Measurements from ENCODE around the gene HLCS.
A peak's percentile ranks its signal among the peaks of the same experiment; 100 is the strongest.
"Not testable (repeated sequence)": the region's sequence is repeated elsewhere in the genome, so short reads cannot be mapped to it uniquely, and the experiment has no call there.

HLCS gene

DNA sequence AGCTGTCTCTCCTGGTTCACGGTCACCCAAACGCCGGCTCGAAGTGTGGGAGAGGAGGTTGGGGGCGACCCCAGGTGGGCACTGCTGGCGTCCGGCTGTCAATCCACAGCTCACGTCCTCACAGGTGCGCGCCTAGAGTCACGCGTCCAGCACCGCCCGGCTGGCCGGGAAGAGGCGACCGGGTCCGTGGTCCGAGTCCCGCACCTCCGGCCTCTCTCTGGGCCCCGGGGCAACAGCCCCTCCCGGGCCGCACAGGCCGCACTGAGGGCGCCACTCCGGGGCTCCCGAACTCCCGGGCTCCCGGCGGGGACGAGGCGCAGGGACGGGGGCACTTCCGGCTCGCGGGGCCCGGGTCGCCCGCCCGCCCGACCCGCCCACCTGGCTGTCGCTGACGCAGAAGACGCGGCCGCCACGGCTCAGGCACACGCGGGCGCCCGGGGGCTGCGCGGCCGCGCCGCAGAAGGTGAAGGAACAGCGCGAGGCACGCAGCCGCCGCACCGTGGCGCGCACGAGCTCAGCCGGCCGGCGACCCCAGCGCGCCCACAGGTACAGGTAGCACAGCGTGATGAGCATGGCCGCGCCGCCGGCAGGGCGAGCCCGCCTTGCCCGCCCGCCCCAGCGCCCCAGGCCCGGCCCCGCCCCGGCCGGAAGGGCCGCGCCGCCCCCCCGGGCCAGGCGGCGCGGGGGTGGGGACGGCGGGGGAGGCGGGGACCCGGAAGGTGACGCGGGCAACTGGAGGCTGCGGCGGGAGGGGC lies at the start of gene HLCS:
Gene HLCS, minus strand, starts transcription at position 604 of the 755 bp plus-strand sequence. Its CDS starts 31 bp downstream, at position 573.
- DNase-seq = peak; percentile 32 to 82

DNA sequence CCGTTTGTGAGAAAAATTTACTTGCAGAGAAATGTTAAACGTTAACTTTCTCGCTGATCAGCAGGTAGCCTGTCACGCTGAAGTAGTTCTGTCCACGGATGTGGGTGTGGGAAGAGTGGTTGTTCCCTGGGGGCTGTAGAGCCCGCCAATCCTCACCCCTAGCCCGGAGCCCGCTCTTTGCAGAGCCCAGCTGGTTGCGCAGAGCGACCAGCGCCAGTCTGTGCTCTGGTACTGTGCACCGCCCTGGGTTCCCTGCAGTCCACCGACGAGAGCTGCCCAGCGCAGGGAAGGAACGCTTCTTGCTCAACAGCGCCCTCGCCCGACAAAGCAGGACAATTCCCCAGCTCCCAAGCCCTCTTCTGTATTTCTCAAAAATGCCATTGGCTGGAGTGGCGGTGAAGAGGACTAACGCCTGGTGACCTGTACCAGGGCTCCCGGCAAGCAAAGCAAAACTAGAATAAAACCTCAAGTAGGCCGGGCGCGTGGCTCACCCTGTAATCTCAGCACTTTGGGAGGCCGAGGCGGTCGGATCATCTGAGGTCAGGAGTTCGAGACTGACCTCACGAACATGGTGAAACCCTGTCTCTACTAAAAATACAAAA lies 43.4 kb upstream of the HLCS start:
- DNase-seq = peak; percentile 91 to 95

DNA sequence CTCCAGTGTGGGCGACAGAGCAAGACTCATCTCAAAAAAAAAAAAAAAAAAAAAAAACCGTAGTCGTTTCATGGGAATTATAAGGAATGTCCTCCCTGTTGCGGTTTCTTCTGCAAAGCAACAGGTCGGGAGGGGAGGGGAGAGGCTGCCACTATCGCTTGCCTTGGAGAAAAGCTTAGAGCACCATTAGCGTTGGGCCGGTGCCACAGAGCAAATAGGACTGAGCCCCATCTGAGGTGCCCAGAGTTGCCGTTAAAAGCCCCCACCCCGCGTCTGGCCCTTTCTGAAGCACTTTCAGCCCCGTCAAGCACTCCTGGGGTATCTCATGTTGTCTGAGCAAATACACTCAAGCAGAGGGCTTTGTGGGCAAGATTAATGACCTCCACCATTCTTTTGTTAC lies 42.3 kb upstream of the HLCS start:
- peak; percentile 98 to 99 for DNase-seq

DNA sequence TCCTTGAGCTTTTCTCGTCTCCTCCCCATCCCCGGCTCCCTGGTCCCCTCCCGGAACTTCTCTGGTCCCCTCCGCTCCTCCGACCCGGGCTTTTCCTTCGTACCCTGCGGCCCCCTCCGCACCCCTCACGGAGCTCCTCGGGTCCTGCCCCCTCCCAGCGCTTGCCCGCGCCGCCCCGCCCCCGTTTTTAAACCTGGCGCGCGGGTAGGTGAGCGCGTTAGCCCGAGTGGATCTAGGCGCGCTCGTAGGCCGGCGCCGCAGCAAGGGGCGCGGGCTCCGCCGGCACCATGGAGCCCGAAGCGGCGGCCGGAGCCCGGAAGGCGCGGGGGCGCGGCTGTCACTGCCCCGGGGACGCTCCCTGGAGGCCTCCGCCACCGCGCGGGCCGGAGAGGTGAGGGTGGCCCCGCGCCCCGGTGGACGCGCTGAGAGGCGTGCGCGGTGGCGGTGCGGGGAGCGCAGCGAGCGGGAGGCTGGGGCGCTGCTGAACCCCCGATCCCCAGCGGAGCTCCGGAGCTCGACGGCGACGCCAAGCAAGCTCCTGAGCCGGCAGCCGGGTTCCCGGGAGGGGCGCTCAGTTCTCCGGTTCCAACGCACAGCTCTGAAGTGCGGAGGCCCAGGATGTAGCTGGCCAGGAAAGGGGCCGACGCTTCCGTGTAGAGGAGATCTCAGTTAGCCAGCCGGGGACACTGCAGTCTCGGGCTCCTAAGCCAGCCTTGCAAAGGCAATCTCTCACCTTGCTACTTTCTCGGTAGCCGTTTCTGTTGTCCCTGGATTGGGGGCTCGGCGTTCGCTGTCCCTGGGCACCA lies 40.2 kb upstream of the HLCS start, which contains the start of gene RIPPLY3:
Gene RIPPLY3, plus strand, starts transcription at position 217 of the 806 bp plus-strand sequence. Its CDS starts 71 bp downstream, at position 288.
- no peak for DNase-seq

DNA sequence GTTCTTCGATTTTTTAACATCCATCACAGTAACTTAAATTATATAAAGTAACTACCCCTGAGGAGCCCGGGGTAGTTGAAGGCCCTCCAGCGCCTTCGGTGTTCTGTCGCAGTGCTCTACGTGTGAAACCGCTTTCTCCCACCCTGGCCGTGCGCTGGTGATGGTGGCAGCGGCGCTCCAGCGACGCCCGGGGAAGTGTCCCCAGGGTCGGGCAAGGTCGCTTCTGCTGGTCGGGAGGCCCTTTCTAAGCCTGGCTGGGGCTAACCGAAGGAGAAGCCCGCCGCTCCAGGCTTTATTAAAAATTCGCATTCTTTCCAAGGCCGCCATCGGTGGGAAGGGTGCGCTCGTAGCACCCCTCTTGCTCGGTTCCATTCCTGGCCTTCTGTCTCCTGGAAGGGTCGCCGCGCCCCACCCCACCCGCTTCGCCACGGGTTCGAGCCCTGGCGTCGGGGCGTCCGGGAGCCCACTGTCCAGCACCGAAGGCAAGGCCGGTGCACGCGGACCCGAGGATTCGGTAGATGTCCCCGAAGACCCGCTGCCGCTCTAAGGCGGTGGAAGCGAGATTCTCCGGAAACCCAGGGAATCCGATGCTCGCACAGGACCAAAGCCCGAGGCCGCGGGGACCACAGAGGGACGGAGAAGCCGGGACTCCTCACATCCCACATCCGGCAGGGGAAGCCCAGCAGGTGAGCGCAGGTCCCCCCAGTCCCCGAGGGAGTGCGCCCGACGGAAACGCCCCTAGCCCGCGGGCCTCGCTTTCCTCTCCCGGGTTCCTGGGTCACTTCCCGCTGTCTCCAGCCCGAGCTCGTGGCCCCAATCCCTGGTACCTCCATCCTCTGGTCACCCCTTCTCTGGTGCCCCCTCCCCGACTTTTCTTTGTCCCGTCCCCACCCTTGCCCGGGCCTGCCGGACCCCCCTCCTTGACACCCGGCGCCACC lies 39.3 kb upstream of the HLCS start:
- no peak for DNase-seq

DNA sequence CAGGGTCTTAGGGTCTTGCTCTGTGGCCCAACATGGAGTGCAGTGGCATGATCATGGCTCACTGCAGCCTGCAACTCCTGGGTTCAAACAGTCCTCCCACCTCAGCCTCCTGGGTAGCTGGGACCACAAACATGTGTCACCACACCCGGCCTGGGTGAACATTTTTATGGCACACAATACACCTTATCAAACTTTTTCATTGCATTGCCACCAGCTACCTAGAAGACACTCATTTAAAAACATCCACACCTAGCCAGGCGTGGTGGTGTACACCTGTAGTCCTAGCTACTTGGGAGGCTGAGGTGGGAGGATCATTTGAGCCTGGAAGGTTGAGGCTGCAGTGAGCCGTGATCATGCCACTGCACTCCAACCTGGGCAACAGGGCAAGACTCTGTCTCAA lies 37.4 kb upstream of the HLCS start:
- DNase-seq = not testable (repeated sequence)

DNA sequence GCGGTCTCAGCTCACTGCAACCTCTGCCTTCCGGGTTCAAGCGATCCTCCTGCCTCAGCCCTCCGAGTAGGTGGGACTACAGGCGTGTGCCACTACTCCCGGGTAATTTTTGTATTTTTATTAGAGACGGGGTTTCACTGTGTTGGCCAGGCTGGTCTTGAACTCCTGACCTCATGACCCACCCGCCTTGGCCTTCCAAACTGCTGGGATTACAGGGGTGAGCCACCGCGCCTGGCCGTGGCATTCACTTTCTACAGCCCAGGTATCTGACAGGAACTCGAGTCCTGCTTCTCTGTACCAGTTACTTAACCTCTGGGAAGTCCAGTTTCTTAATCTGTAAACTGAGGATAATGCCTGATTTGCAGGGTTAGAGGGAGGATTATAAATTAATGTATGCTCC lies 36.4 kb upstream of the HLCS start:
- DNase-seq = not testable (repeated sequence)

DNA sequence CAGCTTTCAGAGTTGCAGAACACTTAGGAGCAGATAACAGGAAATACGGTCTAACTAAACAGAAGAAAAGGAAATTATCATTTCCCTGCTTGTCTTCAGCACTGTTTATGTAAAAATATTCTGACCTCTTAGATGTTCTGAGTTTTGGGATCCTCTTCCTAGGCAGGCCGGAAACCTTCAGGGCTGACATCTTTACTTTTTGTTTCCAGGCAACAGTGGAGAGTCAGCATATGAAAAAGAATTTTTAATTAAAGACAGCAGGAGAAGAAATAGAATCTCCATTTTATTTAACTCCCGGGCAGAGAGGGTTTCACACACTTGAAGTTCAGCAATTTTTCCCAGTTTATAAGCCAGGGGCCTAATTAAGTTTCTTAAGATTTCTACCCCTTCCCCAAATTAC lies 35.0 kb upstream of the HLCS start:
- no peak for DNase-seq

DNA sequence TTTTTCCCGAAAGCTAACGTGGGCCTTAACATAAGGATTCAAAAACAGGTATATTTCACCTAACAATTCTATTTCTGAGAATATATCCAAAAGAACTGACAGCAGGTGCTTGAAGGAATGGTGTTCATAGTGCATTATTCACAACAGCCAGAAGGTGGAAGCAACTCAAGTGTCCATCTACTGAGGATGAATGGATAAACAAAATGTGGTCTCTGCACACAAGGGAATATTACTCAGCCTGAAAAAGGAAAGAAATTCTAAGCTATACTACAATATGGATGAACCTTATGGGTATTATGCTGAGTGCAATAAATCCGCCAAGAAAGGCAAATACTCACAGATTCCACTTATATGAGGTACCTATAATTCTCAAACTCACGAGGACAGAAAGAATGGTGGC lies 33.9 kb upstream of the HLCS start:
- no peak for DNase-seq

DNA sequence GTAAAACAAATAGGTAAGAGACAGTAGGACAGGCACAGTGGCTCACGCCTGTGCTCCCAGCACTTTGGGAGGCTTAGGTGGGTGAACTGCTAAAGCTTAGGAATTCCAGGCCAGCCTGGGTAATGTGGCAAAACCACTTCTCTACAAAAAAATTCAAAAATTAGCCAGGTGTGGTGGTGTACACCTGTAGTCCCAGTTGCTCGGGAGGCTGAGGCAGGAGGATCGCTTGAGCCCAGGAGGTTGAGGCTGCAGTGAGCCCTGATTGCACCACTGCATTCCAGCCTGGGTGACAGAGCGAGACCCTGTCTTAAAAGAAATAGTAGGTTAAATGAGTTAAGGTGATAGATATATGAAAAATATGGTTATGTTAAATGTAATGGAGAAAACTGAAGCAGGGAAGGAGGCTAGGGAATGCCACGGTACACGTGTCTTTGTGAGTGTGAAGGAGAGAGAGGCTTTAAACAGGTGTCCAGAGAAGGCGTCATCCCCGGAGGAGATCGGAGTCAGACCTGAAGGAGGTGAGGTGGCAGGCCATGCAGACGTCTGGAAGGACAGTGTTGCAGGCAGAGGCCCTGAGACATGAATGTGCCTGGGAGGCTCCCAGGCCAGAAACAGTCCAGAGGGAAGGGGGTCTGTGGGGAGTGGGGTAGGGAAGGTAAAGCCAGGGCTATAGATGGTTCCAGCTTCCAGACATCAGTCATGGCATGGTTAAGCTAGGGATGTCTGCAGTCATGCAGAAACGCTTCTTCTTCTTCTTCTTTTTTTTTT lies 32.8 kb upstream of the HLCS start:
- DNase-seq = no peak

DNA sequence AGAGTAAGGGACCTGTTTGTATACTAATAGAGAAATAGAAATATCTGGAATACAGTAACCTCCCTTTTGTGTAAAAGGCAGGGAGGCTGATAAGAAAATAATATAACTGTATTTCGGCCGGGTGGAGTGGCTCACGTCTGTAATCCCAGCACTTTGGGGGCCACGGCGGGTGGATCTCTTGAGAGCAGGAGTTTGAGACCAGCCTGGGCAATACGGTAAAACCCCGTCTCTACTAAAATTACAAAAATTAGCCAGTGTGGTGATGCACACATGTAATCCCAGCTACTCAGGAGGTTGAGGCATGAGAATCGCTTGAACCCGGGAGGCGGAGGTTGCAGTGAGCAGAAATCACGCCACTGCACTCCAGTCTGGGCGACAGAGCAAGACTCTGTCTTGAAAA lies 28.8 kb upstream of the HLCS start:
- DNase-seq = not testable (repeated sequence)

DNA sequence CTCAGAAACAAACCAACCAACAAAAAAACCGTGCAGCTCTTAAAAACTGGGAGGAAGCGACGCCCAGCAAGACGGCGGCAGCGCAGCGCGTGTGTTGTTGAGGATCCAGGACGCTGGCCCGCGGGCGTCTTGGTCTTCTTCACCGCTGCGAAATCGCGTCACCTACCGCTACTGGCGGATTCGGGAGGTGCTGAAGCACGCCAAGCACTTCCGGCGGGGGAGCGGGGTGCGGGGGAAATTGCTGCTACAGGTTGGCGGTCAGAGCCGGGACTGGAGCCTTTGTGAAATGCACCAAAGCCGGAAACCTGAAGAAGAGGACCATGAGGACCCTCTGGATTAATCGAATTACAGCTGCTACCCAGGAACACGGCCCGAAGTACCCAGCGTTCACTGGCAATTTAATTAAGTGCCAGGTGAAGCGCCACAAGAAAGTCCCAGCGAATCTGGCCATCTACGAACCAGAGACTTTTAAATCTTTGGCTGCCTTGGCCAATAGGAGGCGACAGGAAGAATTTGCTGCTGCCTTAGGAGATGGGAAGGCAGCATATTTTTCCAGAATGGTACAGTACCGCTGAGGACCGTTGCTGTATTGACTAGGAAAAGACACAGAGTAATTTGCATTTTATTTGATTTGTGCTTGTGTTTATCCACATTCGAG lies 28.2 kb upstream of the HLCS start:
- no peak for DNase-seq

DNA sequence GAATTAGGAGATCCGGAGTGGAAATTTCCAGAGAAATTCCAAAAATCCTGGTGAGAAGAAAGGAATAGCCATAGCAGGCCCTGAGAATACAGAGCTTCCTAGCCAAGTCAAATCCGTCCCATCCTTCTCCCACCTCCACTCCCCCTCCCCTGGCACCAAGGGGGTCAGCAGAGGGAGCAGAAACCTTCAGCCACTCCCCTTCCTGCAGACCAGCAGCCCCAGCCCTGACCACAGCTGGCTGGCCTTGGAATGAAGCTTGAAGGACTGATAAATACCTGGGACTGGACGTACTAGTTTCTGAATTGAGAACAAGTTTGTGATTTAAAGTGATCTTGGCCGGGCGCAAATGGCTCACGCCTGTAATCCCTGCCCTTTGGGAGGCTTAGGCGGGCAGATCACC lies 26.2 kb upstream of the HLCS start:
- no peak for DNase-seq

DNA sequence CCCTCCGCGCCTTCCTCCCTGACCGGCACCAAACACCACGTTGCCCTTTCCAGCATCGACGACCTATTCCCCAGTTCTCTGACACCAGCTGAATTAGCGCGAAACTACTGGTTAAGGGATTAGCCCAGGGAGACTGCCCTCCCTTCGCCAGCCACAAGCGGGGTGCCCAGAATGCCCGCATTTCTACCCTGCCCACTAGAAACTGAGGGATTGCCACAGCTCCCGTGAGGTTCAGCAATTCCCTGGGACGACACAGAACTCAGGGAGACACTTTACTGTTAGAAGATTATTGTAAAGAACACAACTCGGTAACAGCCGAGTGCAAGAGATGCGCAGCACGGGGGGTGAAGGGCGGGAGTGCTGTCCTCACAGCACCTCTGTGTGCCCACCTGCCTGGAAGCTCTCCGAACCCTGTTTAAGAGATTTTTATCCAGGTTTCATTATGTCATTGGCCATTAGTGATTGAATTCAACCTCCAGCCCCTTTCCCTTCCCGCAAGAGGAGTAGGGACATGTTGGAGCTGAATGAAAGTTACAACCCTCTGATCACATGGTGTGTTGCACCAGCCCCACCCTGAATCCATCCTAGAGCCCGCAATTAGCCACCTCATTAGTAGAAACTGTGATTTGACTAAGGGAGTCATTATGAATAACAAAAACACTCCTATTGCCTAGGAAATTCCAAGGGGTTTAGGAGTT lies 24.2 kb upstream of the HLCS start:
- DNase-seq = peak in 1 of 2 experiments; percentile 20

DNA sequence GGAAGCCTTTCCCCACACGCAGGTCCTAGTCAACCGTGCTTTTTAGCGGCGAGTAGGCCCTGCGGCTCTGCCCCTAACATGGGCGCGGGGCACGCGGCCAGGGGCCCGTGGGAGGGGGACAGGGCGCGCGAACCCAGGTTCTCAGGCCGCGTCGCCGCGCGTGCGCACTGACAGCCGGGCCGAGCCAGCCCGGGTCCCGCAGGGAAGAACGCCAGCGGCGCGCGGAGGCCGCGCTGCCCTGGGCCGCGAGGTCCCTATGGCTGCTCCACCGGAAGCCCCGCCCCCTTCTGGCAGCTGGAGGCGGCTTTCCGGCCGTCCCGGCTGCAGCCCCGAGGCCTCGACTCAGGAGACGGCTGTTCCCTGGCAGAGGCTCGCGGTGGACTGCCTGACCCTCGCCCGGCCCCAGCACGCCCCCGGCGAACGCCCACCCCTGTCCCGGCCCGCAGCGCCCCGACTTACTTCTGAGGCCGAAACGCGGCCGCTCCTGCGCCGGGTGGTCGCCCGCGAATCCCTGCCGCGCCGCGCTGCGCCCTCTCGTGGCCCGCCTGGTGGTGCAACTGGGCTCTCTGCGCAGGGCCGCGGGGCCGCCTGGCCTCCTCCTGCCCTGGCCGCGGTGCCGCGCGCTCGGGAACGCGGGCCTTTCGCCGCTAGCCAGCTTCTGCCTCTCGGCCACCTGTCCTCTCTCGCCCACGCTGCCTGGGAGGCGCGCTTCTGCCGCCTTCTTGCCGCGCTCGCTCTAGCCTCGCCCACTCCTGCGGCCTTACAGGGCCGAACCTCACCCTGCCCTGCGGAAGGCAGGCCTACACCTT lies 23.4 kb upstream of the HLCS start:
- DNase-seq = peak; percentile 92 to 97

DNA sequence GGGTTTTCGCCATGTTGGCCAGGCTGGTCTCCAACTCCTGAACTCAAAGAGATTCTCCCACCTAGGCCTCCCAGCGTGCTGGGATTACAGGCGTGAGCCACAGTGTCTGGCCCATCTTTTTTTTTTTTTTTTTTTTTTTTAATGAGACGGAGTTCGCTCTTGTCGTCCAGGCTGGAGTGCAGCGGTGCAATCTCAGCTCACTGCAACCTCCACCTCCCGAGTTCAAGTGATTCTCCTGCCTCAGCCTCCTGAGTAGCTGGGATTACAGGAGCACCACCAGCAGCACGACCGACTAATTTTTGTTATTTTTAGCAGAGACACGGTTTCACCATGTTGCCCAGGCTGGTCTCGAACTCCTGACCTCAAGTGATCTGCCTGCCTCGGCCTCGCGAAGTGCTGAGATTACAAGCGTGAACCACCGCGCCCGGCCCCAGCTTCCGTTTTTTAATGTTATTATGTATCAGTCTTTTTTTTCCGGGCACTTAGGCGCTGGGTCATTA lies 22.8 kb upstream of the HLCS start:
- DNase-seq = not testable (repeated sequence)

DNA sequence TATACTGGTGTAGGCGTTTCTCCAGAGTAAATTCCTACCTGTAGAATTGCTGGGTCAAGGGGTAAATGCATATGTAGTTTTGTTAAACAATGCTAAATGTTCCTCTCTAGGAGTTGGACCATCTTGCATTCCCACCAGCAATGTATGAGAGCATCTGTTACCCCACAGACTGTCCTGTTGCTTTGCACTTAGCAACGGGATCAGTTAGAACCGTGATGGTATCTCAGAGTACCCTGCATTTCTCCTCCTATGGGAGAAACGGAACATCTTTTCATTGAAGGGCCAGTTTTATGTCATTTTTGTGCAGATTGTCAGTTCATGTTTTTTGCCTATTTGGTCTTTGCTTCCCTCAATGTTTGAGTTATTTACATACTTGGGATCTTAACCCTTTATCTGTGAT lies 22.1 kb upstream of the HLCS start:
- DNase-seq = no peak

DNA sequence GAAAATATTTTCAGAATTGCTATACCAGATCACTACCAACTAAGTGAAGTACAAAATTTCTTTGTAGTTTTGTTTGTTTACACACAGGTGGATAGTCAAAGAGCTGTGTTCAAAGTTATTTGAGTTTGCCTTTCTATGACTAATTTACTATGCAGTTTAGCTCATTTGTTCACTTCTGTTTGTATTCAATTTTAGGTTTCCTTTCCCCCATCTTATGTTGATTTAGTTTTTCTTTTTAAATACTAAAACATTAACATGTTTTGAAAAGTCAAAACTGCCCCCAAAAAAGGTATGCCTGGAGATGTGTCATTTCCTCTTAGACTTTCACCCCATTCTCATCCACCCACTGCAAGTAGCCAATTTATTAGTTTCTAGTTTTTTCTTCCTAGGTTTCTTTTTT lies 21.4 kb upstream of the HLCS start:
- DNase-seq = no peak
